Panc1 (cell line): Measurements from ENCODE around the gene CTTNBP2.

Experiments used
- CTCF ChIP-seq: fragments of 450-650 bp; IDR thresholded peaks from 2 replicates; pipeline ENCODE4 v1.5.1; 2017; ENCODE audit warnings: mild to moderate bottlenecking
- POLR2AphosphoS5 ChIP-seq: IDR thresholded peaks from 2 replicates; pipeline ENCODE4 v1.6.1; 2012; ENCODE audit warnings: mild to moderate bottlenecking, low read depth, low read length, moderate library complexity
- REST ChIP-seq, 2 experiments: IDR thresholded peaks; 2 replicates each; pipeline ENCODE4 v1.6.1; 2011 to 2012; ENCODE audit warnings: low read depth in 2 of 2, control low read depth in 1 of 2, low read length in 1 of 2, mild to moderate bottlenecking in 1 of 2, moderate library complexity in 1 of 2; ENCODE audit not compliant: insufficient read depth in 1 of 2
- SIN3A ChIP-seq: IDR thresholded peaks from 2 replicates; pipeline ENCODE4 v1.6.1; 2012; ENCODE audit warnings: low read depth, mild to moderate bottlenecking, low read length, moderate library complexity, borderline replicate concordance; ENCODE audit not compliant: insufficient read depth
- TCF7L2 ChIP-seq: IDR thresholded peaks from 2 replicates; pipeline ENCODE4 v1.6.1; 2011; ENCODE audit warnings: mild to moderate bottlenecking, low read depth, low read length, inconsistent platforms

GRCh38 chr7:117859246-117859812 lies 13.9 kb downstream of the CTTNBP2 start:
- TF ChIP-seq CTCF (no peak), POLR2AphosphoS5 (no peak), REST (IDR thresholded peaks at IDR 0.05; ENCODE audit: insufficient read depth in 1 of 2, low read depth in 2 of 2, low read length in 1 of 2) (no peak), TCF7L2 (no peak), SIN3A (no peak)
